Stomach (tissue), 9 donors: Measurements from ENCODE around the gene SEMA4B. TPM values are rescaled to one million over a fixed set of nuclear protein-coding genes. Genes with fewer than 3 reads are reported as not detected.

Source experiments
- DNase-seq, 2 donors: peaks; one replicate each; pipeline versions ENCODE4 v3.0.0 to v3.0.0-alpha.2; 2013 to 2019
- H3K27ac ChIP-seq, 5 donors: fragments of 200-600 bp in 4 of 5; sonication (generic) in 4 of 5; one replicate each; pipeline ENCODE4 v1.5.1; 2013 to 2019; ENCODE audit warnings: mild to moderate bottlenecking in 1 of 5, moderate library complexity in 1 of 5
- H3K27me3 ChIP-seq, 3 donors: fragments of 200-600 bp; sonication (generic); one replicate each; pipeline ENCODE4 v1.5.1; 2017 to 2019; ENCODE audit warnings: mixed run types in 1 of 3
- H3K36me3 ChIP-seq, 4 donors: fragments of 200-600 bp; sonication (generic); 1 replicate in 3 of 4; 2 replicates in 1 of 4; pipeline ENCODE4 v1.5.1; 2016 to 2019
- H3K4me1 ChIP-seq, 4 donors: fragments of 200-600 bp; sonication (generic); one replicate each; pipeline ENCODE4 v1.5.1; 2016 to 2019
- H3K4me3 ChIP-seq, 4 donors: fragments of 200-600 bp; sonication (generic) in 3 of 4; one replicate each; pipeline ENCODE4 v1.5.1; 2016 to 2019; ENCODE audit warnings: mild to moderate bottlenecking in 1 of 4
- H3K9me3 ChIP-seq, 4 donors: fragments of 200-600 bp; sonication (generic); one replicate each; pipeline ENCODE4 v1.5.1; 2016 to 2019
- EP300 ChIP-seq: sonication (generic); formaldehyde crosslinking; IDR thresholded peaks from one replicate; pipeline ENCODE4 v1.6.1; 2017; ENCODE audit warnings: antibody characterized with exemption
- POLR2A ChIP-seq, 4 donors: fragments of 450-650 bp; IDR thresholded peaks; one replicate each; pipeline ENCODE4 v1.6.1; 2016; ENCODE audit warnings: antibody characterized with exemption in 4 of 4, control low read depth in 2 of 4, mild to moderate bottlenecking in 1 of 4, moderate library complexity in 1 of 4
- POLR2AphosphoS5 ChIP-seq, 3 donors: sonication (generic); formaldehyde crosslinking; IDR thresholded peaks; one replicate each; pipeline ENCODE4 v1.6.1; 2016; ENCODE audit warnings: antibody characterized with exemption in 3 of 3
- WGBS, 5 donors: extraction: QIAGEN DNeasy Blood & Tissue Kit in 3 of 5; methylation state at CpG; one replicate each; pipeline versions ENCODE4 v1.1.5 to v1.1.7; 2013 to 2018; 5-methylcytosine and 5-hydroxymethylcytosine counted together
- intact Hi-C: fragments of 100-400 bp; cut with DNase I; formaldehyde crosslinking; loops from one replicate; pipeline ENCODE4 v1.15.1; 2023; ENCODE audit warnings: low total_unique reads
- polyA plus RNA-seq, 3 donors: library from polyadenylated mRNA; stranded (reverse); fragments of 200-250 nt; gene quantifications; one replicate each; pipeline ENCODE4 v1.2.3, GENCODE V29; 2013
- total RNA-seq, 5 donors: library from RNA; depleted of rRNA; stranded (reverse); fragments of >200 nt; gene quantifications; one replicate each; pipeline versions ENCODE4 v1.1.0 to v1.2.3, GENCODE V29; 2014 to 2016
- TF ChIP-seq, protein P1 (sequence below), 7 experiments: fragments of 450-650 bp in 4 of 7; fragments of 200-600 bp in 3 of 7; sonication (generic) in 3 of 7; IDR thresholded peaks; one replicate each; pipeline ENCODE4 v1.5.1; 2016 to 2019; ENCODE audit warnings: antibody characterized with exemption in 7 of 7, control low read depth in 2 of 7, mild to moderate bottlenecking in 1 of 7
- donor health status: healthy with polysubstance abuse.
- donor health status: Bipolar disorder and iron deficiency.
- donor health status: healthy.

Gene SEMA4B
- total and polyA plus RNA-seq, 8 donors: 11.3 to 199 (median 53.2) TPM

DNA sequence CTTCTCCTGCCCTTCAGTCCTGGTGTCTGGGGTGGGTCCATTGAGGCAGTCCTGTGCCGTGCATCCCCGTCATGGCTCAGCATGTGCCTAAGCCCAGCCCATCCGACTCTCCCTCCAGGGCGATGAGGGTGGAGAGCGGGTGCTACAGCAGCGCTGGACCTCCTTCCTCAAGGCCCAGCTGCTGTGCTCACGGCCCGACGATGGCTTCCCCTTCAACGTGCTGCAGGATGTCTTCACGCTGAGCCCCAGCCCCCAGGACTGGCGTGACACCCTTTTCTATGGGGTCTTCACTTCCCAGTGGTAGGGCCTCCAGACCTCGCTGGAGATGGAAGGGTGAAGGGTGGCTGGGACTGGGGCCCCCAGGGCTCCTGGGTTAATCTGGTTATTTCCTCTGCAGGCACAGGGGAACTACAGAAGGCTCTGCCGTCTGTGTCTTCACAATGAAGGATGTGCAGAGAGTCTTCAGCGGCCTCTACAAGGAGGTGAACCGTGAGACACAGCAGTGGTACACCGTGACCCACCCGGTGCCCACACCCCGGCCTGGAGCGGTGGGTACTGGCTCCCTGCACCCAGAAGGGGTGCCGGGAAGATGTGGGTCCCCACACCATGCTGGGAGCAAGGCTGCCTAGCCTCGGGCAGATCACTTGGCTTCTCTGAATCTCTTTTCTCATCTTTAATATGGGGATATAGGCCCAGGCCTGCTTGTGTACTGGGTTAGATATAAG is 22.5 kb downstream of the SEMA4B start:
- DNase-seq: no peak
- WGBS, 5 donors: 93 to 96% (median 95%) methylated on average over 17 to 22 of the region's 22 CpGs
- Histone ChIP-seq H3K9me3 (no peaks in the 10 kb centered on the region), H3K27ac (no peak overlapping the region), H3K27me3 (no peaks in the 10 kb centered on the region), H3K4me3 (no peak overlapping the region), H3K36me3 (peaks cover 50 to 99% (median 85%) of the 10 kb centered on the region in 4 donors), H3K4me1 (peaks cover 16 to 31% (median 22%) of the 10 kb centered on the region in 4 donors)
- no peak for TF ChIP-seq EP300
- TF ChIP-seq, protein P1, sequence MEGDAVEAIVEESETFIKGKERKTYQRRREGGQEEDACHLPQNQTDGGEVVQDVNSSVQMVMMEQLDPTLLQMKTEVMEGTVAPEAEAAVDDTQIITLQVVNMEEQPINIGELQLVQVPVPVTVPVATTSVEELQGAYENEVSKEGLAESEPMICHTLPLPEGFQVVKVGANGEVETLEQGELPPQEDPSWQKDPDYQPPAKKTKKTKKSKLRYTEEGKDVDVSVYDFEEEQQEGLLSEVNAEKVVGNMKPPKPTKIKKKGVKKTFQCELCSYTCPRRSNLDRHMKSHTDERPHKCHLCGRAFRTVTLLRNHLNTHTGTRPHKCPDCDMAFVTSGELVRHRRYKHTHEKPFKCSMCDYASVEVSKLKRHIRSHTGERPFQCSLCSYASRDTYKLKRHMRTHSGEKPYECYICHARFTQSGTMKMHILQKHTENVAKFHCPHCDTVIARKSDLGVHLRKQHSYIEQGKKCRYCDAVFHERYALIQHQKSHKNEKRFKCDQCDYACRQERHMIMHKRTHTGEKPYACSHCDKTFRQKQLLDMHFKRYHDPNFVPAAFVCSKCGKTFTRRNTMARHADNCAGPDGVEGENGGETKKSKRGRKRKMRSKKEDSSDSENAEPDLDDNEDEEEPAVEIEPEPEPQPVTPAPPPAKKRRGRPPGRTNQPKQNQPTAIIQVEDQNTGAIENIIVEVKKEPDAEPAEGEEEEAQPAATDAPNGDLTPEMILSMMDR (IDR thresholded peaks at IDR 0.05): no peak
- no peak for TF ChIP-seq POLR2AphosphoS5 (IDR thresholded peaks at IDR 0.05)
- TF ChIP-seq POLR2A (IDR thresholded peaks at IDR 0.05): no peak
- intact Hi-C loops: loop anchor here (5.0 kb wide), 1 partner anchor 71 kb away; no protein-coding TSS in a partner anchor

DNA sequence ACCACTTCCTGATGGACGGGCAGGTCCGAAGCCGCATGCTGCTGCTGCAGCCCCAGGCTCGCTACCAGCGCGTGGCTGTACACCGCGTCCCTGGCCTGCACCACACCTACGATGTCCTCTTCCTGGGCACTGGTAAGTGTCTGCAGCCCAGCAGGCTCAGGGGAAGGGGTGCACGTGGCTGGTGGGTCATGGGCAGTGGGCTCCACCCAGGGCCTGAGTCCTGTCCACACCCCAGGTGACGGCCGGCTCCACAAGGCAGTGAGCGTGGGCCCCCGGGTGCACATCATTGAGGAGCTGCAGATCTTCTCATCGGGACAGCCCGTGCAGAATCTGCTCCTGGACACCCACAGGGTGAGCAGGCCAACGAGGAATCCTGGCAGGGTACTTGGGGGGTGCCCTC is 23.9 kb downstream of the SEMA4B start:
- no peak overlapping the region for H3K27ac ChIP-seq
- no peak for DNase-seq
- no peaks in the 10 kb centered on the region for H3K27me3 ChIP-seq
- 83 to 93% (median 91%) methylated on average over 9 to 17 of the region's 17 CpGs for WGBS, 5 donors
- H3K4me1 ChIP-seq: peaks cover 17 to 36% (median 24%) of the 10 kb centered on the region in 4 donors
- intact Hi-C loops: no loop called here
- H3K9me3 ChIP-seq: no peaks in the 10 kb centered on the region
- no peak overlapping the region for H3K4me3 ChIP-seq
- no peak for TF ChIP-seq EP300
- no peak for TF ChIP-seq POLR2A (IDR thresholded peaks at IDR 0.05)
- TF ChIP-seq, protein P1 (IDR thresholded peaks at IDR 0.05): no peak
- no peak for TF ChIP-seq POLR2AphosphoS5 (IDR thresholded peaks at IDR 0.05)
- H3K36me3 ChIP-seq: peaks cover 61 to 100% (median 94%) of the 10 kb centered on the region in 4 donors

DNA sequence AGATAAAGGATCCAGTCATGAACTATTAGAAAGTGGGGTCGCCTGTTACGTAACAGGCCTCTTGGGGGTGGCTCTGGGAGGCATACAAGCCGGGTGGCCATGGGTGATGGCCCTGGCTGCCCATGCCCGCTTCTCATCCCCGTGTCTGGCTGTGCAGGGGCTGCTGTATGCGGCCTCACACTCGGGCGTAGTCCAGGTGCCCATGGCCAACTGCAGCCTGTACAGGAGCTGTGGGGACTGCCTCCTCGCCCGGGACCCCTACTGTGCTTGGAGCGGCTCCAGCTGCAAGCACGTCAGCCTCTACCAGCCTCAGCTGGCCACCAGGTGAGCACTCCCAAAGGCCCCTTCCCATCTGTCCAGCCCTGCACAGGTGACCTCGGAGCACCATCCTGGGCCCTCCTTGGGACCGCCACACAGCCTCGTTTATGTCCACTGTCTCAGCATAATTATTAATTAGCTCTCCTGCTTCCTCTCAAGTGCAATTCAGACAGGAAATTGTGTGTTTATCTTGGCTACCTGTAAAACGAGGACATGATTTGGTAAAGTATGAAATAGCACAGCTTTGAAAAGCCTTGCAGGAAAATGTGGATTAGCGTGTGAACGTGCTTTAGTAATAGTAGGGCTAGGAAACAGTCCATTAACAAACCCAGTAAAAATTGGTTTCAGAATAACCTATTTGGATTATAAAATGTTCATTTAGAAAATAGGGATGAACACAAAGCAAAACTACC is 24.5 kb downstream of the SEMA4B start:
- no peak for TF ChIP-seq EP300
- no peak for TF ChIP-seq POLR2A (IDR thresholded peaks at IDR 0.05)
- TF ChIP-seq, protein P1 (IDR thresholded peaks at IDR 0.05): no peak
- no peak for TF ChIP-seq POLR2AphosphoS5 (IDR thresholded peaks at IDR 0.05)
- Histone ChIP-seq H3K9me3 (no peaks in the 10 kb centered on the region), H3K4me1 (peaks cover 21 to 40% (median 29%) of the 10 kb centered on the region in 4 donors), H3K27me3 (no peaks in the 10 kb centered on the region), H3K4me3 (no peak overlapping the region), H3K27ac (no peak overlapping the region), H3K36me3 (peaks cover 61 to 100% (median 99%) of the 10 kb centered on the region in 4 donors)
- DNase-seq: no peak
- intact Hi-C loops: no loop called here
- 61 to 79% (median 72%) methylated on average over 15 to 18 of the region's 18 CpGs for WGBS, 5 donors

DNA sequence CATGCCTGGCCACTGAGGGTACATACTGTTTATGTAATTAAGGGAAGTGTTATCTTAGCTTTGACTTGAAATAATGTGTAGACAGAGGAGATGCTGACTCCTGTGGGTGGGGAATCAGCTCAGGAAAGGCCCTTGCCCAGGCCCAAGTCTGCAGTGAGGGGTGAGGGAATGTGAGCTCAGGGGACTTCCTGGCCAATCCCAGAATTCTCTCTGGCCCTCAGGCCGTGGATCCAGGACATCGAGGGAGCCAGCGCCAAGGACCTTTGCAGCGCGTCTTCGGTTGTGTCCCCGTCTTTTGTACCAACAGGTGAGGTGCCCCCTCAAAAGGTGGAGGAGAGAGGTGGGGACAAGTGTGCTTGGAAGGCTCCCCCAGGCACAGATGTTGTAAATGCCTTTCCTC is 26.2 kb downstream of the SEMA4B start:
- Histone ChIP-seq H3K4me3 (no peak overlapping the region), H3K36me3 (peaks cover 56 to 93% (median 89%) of the 10 kb centered on the region in 4 donors), H3K9me3 (no peaks in the 10 kb centered on the region), H3K27me3 (no peaks in the 10 kb centered on the region), H3K27ac (no peak overlapping the region), H3K4me1 (peaks cover 28 to 47% (median 37%) of the 10 kb centered on the region in 4 donors)
- no peak for DNase-seq
- 85 to 91% (median 89%) methylated on average over 7 of the region's 7 CpGs for WGBS, 5 donors
- TF ChIP-seq, protein P1 (IDR thresholded peaks at IDR 0.05): no peak
- TF ChIP-seq POLR2AphosphoS5 (IDR thresholded peaks at IDR 0.05) (no peak), EP300 (no peak), POLR2A (IDR thresholded peaks at IDR 0.05) (no peak)
- intact Hi-C loops: no loop called here
